ENCODE results near the gene STK32C.
"Not testable (repeated sequence)": the region's sequence is repeated elsewhere in the genome, so short reads cannot be mapped to it uniquely, and the experiment has no call there.

Gene STK32C

GRCh38 chr10:132302421-132303310, 5.1 kb downstream of the STK32C start:
- DNase-seq (ENCODE audit: low read depth, low spot score), result no peak

DNA sequence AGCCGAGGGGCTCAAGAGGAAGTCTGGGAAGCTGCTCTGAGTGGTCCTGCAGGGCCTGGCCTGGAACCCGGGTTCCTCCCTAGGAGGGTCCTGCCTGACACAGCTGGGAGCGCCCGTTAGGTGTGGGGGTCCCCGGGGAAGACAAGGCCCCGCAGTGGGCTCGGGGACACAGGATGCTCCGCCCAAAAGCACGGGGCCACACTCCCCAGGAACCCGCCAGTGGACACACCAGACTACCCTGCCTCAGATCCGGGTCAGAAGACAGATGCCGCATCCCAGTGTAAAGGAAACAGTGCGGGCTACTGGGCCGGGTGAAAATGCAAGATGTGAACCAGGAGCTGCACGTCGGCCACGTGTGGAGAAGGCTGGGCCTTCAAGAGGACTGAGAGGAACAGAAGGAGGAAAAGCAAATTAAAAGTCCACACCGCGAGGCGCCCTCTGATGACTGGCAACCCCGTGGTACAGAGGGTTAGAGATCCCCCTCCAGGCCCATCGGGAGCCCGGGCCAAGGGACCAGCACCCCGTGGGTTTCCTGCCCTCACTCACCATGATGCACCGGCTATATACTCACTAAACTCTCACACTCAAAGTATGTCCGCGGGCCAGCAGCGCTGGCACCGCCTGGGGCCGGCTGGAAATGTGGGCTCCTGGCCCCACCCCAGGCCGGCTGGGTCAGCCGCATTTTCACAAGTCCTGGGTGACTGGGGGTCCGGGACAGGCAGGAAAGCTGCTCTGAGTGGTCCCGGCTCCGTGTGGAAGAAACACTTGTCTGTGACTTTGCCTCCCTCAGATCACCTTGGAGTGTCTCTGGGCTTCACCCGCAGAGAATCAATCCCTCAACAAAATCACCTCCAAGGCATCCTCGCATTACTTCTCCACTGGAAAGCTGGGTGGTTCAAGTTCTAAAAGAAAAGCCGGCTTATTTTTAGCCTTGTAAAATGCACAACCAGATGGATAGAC, 6.1 kb downstream of the STK32C start:
- DNase-seq (ENCODE audit: low read depth, low spot score), result no peak

- no peak for DNase-seq (ENCODE audit: low read depth, low spot score)
Measured at GRCh38 chr10:132300582-132300981, 7.2 kb downstream of the STK32C start.

DNA sequence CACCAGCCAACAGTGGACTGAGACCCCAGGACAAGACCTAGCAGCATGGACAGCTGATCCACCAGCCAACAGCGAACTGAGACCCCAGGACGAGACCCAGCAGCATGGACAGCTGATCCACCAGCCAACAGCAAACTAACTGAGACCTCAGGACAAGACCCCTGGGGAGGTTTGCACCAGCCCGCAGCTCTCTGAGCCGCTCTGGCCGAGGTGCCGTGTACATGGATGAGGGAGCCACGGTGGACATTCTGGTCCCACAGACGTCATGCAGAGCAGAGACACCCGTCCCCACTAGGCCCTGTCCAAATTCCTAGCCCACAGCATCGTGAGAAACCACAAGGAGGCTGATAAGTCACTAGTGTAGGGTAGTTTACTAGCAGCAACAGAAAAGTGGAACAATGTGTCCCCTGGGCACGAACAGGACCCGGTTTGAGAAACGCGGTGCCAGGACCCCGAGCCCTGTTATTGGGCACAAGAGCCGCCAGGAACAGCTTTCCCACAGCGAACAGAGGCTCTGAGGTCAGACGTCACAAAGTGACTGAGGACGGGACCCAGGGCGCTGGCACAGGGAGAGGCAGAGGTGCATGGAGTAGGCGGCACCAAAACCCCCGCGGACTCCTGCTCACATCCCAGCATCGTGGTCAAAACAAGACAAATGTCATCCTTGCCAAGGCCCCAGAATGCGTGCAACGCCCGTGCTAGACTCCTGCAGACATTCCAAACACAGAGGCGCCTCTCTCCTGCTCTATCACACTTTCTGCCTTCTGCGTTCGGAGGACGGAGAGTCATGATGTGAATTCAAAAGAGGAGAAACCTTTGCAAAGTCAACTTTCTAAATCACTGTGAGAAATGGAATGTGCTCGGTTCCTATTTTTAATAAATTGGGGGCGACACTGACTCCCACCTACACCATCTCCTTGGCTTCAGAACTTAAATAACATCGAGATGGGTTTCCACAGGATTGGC, 8.1 kb downstream of the STK32C start:
- DNase-seq (ENCODE audit: low read depth, low spot score), result no peak

DNA sequence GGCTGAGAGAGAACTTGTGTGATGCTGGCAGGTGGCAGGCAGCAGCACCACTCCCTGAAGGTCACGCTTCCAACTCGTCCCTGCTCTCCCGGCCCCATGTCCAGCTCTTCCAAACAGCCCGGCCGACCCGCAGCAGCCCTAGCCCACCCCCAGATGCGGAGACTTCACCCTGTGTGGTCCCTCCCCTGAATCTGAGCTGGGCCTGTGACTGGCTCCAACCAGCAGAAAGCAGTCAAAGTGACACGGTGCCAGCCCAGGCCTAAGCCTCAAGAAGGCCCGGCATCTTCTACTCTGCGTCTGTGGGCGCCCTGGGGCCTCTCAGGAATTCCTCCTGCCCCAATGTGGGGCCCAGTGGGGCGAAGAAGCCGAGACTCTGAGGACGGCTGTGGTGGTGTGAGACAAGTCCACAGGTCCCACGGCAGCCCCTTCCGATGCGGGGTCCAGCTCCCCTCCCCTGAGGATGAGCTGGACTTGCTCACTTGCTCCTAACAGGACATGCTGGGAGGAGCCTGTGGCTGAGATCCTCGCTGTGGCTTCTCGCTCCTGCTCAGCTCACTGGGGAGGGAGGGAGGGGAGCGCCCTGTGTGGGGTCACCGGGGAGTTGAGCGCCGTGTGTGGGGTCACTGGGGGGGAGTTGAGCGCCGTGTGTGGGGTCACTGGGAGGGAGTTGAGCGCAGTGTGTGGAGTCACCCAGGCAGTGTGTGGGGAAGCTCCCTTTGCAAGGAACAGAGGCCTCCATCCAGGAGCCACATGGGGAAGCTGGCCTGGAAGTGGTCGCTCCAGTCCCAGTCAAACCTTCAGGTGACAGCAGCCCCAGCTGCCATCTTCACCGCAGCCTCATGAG, 9.5 kb downstream of the STK32C start:
- no peak for DNase-seq (ENCODE audit: low read depth, low spot score)

DNA sequence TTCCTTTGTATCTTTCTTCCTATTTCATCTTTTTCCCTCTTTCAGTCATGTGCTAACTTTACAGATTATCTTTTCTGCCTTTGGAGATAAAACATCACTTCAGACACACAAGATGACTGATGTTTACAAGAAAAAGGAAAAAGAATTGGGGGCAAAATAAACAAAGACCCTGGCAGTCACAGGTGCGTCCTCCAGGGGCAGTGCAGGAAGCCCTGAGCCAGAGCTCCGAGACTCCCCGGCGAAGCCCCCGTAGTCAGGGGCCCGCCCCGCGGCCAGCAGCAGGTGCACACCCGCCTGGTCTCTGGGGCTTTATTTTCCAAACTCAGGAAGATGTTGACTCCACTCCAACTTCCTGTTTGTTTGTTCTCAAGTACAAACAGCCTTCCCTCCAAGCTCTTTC, 10.2 kb downstream of the STK32C start:
- DNase-seq (ENCODE audit: low read depth, low spot score), result no peak

GRCh38 chr10:132296666-132297443, 10.9 kb downstream of the STK32C start:
- DNase-seq (ENCODE audit: low read depth, low spot score), result no peak

DNA sequence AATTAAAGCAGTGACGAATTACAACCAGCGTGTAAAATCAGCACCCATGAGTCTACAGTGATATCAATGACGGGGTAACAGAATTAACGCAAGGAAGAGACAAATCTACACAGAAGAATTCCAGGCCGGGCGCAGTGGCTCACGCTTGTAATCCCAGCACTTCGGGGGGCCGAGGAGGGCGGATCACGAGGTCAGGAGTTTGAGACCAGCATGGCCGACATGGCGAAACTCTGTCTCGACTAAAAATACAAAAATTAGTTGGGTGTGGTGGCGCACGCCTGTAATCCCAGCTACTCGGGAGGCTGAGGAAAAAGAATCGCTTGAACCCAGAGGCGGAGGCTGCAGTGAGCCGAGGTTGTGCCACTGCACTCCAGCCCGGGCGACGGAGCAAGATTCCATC, 12.3 kb downstream of the STK32C start:
- DNase-seq (ENCODE audit: low read depth, low spot score), result not testable (repeated sequence)

DNA sequence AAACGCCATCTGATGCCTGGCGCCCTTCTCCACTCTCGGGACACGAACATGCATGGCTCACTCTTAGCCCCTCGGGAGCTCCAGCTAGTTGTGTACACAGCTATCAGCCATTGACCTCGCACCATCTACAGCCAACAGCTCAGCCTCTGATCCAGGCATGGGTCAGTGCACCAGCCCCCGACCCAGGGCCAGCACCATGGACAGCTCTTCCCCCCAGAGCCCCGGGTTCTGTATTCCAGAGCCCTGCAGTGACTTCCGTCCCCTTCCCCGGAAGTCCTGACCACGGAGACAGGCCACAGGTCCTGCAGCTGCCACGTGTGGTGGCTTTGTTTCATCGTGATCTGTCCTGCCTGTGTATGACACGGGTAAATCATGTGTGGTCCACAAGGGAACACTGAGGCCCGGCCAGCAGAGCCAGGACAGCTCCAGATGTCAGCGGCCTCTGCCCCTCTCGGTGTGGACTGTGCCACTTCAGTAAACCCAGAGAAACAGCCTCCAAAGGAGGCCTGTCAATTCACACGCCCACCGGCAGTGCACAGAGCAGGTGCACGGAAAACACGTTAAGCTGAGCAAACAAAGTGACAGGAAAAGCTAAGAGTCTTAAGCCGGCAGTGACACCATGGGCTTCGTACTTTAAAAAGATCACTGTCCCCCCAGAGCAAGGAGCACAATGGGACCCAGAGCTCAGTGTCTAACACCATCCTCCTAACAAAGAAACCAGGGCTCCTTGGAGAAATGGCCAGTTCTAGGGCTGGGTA, 13.0 kb downstream of the STK32C start:
- DNase-seq (ENCODE audit: low read depth, low spot score), result peak; percentile 28

GRCh38 chr10:132293813-132294520, 13.8 kb downstream of the STK32C start:
- DNase-seq (ENCODE audit: low read depth, low spot score), result no peak

GRCh38 chr10:132293201-132293812, 14.4 kb downstream of the STK32C start:
- peak; percentile 31 for DNase-seq (ENCODE audit: low read depth, low spot score)

DNA sequence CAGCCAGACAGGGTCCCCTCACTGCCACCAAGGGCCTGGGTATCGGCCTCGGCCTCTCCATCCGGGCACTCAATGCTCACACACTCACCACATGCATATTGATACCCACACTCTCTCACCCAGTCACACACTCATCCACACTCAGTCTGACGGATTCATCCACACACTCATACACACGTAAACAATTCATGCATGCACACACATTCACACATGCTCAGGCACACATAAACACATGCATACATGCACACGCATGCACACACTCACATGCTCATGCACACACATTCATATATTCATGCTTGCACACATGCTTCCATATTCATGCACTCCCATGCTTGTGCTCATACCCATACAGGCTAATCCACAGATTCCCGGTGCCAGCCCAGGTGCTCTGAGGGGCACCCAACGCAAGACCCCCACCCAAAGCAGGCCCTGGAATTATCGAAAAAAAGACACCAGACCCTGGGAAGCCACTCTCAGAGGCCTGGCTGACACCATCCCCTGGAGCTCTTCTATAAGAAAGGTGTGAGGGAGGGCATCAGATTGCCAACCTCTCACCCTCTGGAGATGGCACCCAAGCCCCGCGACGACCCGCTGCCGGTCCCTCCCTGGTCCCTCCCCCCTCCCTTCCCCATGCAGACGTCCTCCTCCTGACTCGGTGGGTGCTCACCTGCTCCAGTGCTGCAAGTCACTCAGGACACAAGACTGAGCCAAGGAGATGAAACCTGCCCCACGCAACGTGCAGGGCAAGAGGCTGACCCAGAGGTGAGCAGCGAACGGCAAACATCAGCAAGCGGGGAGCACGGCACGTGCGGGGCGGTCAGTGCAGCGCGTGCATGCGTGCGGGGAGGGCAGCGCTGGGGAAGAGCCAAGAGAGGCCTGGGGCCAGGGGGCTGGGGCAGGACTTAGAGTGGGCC, 15.2 kb downstream of the STK32C start:
- DNase-seq (ENCODE audit: low read depth, low spot score), result no peak

DNA sequence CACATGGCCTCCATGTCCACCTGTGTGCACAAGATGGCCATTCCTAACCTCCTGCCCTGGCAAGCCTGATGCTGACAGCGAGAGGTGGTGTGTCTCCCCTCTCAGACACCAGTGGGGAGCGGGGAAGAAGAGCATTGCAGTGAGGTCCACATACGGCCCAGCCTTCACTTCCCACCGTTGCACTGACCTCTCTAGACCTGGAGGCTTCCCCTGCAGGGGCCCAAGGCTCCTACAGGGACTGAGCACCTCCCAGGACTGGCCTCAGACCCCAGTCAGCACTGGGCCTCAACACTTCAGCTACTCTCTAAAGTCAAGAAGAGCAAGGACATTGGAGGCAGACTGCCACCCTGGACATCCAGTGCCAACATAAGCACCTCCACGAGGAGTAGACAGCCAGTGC, 15.9 kb downstream of the STK32C start:
- DNase-seq (ENCODE audit: low read depth, low spot score), result no peak

- no peak for DNase-seq (ENCODE audit: low read depth, low spot score)
Measured at GRCh38 chr10:132290631-132291030, 17.1 kb downstream of the STK32C start.

GRCh38 chr10:132289439-132289838, 18.3 kb downstream of the STK32C start:
- DNase-seq (ENCODE audit: low read depth, low spot score), result no peak

DNA sequence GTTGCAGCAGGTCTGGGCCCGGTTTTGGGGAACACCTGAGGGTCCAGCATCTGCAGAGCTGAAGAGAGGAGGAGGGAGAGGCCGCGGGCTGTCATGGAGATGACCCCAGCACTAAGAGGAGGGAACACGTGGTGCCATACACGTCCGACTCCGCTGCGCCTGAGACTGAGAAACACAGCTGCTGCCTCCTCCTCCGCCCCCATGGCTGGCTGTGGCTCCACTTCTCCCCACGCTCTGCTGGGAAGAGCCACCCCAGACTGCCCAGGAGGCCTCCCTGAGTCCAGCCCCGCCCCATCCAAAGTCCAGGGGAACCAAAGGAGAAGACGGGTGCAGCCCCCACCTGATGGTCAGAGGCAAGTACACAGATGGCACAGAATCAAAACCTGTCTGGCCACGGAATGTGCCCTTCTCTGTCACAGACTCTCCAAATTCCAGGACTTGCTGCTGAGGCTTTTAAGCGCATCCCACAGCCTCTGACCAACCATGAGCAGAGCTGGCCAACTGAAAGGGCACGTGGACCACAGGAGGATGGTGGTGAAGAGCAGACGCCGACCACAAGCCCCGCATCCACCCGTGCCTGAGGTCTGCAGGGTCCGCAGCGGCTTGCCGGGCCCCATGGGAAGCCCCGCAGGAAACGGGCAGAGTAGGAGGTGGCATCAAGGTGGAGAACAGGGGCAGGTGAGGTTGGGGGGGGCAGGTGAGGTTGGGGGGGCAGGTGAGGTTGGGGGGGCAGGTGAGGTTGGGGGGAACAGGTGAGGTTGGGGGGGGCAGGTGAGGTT, 24.0 kb downstream of the STK32C start:
- no peak for DNase-seq (ENCODE audit: low read depth, low spot score)

Data from astrocyte of the hippocampus (primary cell).